ENCODE data around the gene BIN1. TPM values are rescaled to one million over a fixed set of nuclear protein-coding genes. Genes with fewer than 3 reads are reported as not detected.

Gene BIN1
- total RNA-seq, 4 donors from 2014 or later: 1,150 to 2,167 (median 1,736) TPM

DNA sequence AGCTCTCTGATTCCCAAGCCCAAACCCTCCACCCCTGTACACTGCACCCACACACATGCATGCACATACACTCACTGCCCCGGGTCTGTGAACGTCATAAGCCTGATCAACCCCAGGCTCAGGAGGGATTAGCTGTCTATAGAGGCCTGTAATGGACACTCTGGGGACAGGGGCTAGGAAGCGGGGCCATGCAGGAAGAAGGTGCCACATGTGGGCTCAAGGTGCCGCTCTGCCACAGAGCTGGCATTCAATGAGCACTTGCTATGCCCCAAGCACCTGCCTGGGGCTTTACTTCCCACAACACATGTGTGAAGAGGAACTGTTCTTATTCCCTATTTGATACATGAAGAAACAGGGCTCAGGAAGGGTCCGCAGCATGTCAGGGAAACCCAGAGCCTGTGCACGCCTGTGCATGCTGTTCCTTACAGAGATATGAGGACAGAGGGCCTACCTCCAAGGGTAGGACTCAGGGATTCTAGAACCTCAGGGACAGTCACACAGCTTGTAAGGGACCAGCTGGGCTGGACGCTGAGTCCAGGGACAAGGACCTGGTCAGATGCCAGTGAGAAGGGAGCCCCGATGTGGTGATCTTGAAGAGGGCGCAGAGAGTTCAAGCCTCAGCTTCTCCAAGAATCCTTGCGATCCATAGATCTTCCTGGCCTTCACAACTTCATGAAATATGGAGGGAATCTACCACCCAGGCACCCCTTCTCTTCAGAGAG is 5.0 kb downstream of the BIN1 start:
- H3K4me3 ChIP-seq: peak overlapping the region; percentile 81 to 95 (median 90)
- no peaks in the 10 kb centered on the region for H3K36me3 ChIP-seq
- H3K27me3 ChIP-seq: no peaks in the 10 kb centered on the region
- H3K9me3 ChIP-seq: no peaks in the 10 kb centered on the region
- intact Hi-C loops (cut with DNase I; ENCODE audit: low total_unique reads) (loop anchor here (2.0 kb wide), 1 partner anchor 37 kb away; no protein-coding TSS in a partner anchor), in situ Hi-C loops (cut with MboI; ENCODE audit: low sequenced_read_pairs in 4 of 4) (no loop called here)
- peak in 1 of 2 donors; percentile 59 for DNase-seq
- peak overlapping the region; percentile 97 to 100 (median 100) for H3K27ac ChIP-seq
- H3K4me1 ChIP-seq: peaks cover 64 to 90% of the 10 kb centered on the region in 2 donors
- no peak for ATAC-seq
- TF ChIP-seq, protein P1, sequence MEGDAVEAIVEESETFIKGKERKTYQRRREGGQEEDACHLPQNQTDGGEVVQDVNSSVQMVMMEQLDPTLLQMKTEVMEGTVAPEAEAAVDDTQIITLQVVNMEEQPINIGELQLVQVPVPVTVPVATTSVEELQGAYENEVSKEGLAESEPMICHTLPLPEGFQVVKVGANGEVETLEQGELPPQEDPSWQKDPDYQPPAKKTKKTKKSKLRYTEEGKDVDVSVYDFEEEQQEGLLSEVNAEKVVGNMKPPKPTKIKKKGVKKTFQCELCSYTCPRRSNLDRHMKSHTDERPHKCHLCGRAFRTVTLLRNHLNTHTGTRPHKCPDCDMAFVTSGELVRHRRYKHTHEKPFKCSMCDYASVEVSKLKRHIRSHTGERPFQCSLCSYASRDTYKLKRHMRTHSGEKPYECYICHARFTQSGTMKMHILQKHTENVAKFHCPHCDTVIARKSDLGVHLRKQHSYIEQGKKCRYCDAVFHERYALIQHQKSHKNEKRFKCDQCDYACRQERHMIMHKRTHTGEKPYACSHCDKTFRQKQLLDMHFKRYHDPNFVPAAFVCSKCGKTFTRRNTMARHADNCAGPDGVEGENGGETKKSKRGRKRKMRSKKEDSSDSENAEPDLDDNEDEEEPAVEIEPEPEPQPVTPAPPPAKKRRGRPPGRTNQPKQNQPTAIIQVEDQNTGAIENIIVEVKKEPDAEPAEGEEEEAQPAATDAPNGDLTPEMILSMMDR (IDR thresholded peaks at IDR 0.05 in 4 of 5, conservative IDR thresholded peaks at IDR 0.05 in 1 of 5): no peak
- no peak for TF ChIP-seq POLR2A (IDR thresholded peaks at IDR 0.05)

DNA sequence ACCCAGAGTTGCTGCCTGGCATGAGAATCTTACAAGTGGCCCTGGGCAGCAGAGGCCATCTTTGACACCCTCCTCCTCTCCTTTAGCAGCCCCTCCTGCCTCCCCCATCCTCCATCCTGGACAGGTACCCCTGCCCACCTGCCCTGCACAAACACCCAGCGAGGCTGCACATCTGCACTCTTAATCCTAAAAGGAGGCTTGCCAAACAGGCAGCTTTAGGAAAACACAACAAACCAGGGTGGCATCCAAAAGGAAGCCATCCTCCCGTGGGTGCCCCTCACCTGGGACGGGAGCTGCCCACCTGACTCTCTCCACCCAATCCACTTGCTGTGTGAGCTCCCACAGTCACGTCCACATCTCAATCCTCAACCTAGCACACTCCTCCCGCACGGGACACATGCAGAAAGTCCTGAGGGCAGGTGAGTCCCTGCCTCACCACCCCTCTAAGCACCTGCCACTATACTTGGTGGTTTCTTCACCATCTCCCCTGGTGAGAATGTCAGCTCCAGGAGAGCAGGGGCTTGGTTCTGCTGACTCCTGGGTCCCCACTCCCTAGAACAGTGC is 5.8 kb downstream of the BIN1 start:
- TF ChIP-seq POLR2A (IDR thresholded peaks at IDR 0.05): no peak
- TF ChIP-seq, protein P1 (IDR thresholded peaks at IDR 0.05 in 4 of 5, conservative IDR thresholded peaks at IDR 0.05 in 1 of 5): no peak
- Histone ChIP-seq H3K36me3 (no peaks in the 10 kb centered on the region), H3K27me3 (no peaks in the 10 kb centered on the region), H3K27ac (peak overlapping the region; percentile 97 to 100 (median 100)), H3K4me3 (peak overlapping the region; percentile 1 to 95 (median 84)), H3K4me1 (peaks cover 71 to 98% of the 10 kb centered on the region in 2 donors), H3K9me3 (no peaks in the 10 kb centered on the region)
- intact Hi-C loops (cut with DNase I; ENCODE audit: low total_unique reads) (no loop called here), in situ Hi-C loops (cut with MboI; ENCODE audit: low sequenced_read_pairs in 4 of 4) (no loop called here)
- DNase-seq (peak in 1 of 2 donors; percentile 21), ATAC-seq (no peak)

DNA sequence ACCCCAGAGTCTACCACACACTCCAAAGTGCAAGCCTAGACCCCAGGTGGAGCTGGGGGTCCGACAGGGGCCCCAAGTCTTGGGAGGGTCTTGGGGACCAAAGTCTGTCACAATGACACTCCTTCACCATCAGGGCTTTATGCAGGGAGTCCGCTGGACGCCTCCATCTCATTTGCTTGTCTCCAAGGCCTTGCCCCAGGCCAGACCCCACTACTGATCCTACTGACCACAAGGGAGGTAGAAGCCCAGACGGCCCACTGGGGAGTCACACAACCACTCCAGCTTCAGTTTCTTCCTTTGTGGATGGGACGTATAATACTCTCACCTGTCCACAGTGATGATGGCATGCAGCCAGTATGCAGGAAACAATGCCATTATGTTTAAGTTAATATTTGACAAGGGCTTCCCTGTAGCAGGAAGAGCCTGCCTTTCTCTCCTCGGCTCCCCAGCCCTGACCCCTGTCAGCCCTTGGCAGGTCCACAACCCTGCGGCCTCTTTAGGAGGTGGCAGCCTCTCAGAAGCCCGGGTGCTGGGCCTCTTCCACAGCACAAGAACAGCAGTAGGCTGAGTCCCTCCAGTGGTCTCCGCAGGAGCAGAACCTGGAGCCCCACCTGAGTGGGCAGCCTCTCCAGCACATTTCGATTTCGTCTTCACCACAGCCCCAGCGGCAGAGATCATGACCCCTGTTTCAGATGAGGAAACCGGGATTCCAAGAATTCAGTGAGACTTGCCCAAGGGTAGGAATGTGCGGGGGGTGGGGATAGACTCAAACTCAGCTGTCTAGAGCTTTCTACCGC is 6.5 kb downstream of the BIN1 start:
- peak overlapping the region; percentile 97 to 100 (median 100) for H3K27ac ChIP-seq
- H3K4me1 ChIP-seq: peaks cover 78 to 98% of the 10 kb centered on the region in 2 donors
- ATAC-seq (no peak), DNase-seq (peak in 1 of 2 donors; percentile 61)
- no peaks in the 10 kb centered on the region for H3K9me3 ChIP-seq
- H3K36me3 ChIP-seq: no peaks in the 10 kb centered on the region
- in situ Hi-C loops (cut with MboI; ENCODE audit: low sequenced_read_pairs in 4 of 4): no loop called here
- intact Hi-C loops (cut with DNase I; ENCODE audit: low total_unique reads): no loop called here
- no peaks in the 10 kb centered on the region for H3K27me3 ChIP-seq
- peak in 1 of 2 donors; percentile 11 for TF ChIP-seq POLR2A (IDR thresholded peaks at IDR 0.05)
- TF ChIP-seq, protein P1 (IDR thresholded peaks at IDR 0.05 in 4 of 5, conservative IDR thresholded peaks at IDR 0.05 in 1 of 5): peak in 1 of 5 experiments; percentile 18
- peak overlapping the region in 3 of 4 donors; percentile 1 to 81 (median 21) for H3K4me3 ChIP-seq

DNA sequence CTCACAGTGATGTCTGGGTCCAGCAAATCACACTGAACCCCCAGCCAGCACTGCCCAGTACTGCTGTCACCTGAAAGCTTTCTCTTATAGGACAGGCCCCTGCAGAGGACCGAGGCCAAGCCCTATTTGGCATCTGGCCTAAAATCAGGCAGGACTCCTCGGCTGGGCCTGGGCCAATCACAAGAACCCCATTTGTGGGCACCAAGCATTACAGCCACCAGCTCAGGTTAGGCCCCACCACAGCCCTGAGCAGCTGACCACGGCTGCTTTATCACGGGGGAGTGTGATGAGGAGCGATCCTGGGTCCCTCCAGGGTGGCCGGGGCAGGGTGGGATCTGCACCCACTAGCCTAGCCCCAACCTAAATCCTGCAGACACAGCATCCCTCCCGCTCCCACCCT is 8.2 kb downstream of the BIN1 start:
- no peaks in the 10 kb centered on the region for H3K27me3 ChIP-seq
- TF ChIP-seq POLR2A (IDR thresholded peaks at IDR 0.05): no peak
- TF ChIP-seq, protein P1 (IDR thresholded peaks at IDR 0.05 in 4 of 5, conservative IDR thresholded peaks at IDR 0.05 in 1 of 5): no peak
- H3K27ac ChIP-seq: peak overlapping the region; percentile 97 to 100 (median 100)
- DNase-seq (peak; percentile 2 to 41), ATAC-seq (no peak)
- H3K4me3 ChIP-seq: no peak overlapping the region
- in situ Hi-C loops (cut with MboI; ENCODE audit: low sequenced_read_pairs in 4 of 4): loop anchor here in 2 of 4 donors (25.0 kb wide), 2 partner anchors 289 to 314 kb away; partner anchors contain the start of genes MAP3K2 (in 1 of the 2) and PROC (in 1 of the 2)
- H3K36me3 ChIP-seq: no peaks in the 10 kb centered on the region
- intact Hi-C loops (cut with DNase I; ENCODE audit: low total_unique reads): no loop called here
- H3K4me1 ChIP-seq: peaks cover 89 to 100% of the 10 kb centered on the region in 2 donors
- no peaks in the 10 kb centered on the region for H3K9me3 ChIP-seq

Measured in gastrocnemius medialis (tissue), 4 donors.